Spleen (tissue), 7 donors: Measurements from ENCODE around the gene ZMIZ1.

Source experiments
- POLR2A ChIP-seq, 3 donors: fragments of 450-650 bp; IDR thresholded peaks; one replicate each; pipeline ENCODE4 v1.5.1; 2017; ENCODE audit warnings: antibody characterized with exemption in 3 of 3, mild to moderate bottlenecking in 1 of 3
- POLR2AphosphoS5 ChIP-seq, 3 donors: sonication (generic); formaldehyde crosslinking; IDR thresholded peaks; one replicate each; pipeline ENCODE4 v1.5.1; 2017; ENCODE audit warnings: antibody characterized with exemption in 3 of 3
- TF ChIP-seq, protein P1 (sequence below), 11 experiments: fragments of 200-600 bp in 7 of 11; fragments of 450-650 bp in 4 of 11; sonication (generic) in 4 of 11; IDR thresholded peaks in 8 of 11; conservative IDR thresholded peaks in 3 of 11; 1 replicate in 7 of 11; 2 replicates in 4 of 11; pipeline versions ENCODE4 v1.4.0 to v1.8.0; 2016 to 2021; ENCODE audit warnings: antibody characterized with exemption in 11 of 11, inconsistent platforms in 4 of 11, mild to moderate bottlenecking in 1 of 11
- donor health status: DM: no; HTN: no; CAD: no; lungs with moderate emphysema.
- donor health status: DM: no; HTN: no; CAD: no.
- donor health status: DM: no; HTN: no; CAD: no.

DNA sequence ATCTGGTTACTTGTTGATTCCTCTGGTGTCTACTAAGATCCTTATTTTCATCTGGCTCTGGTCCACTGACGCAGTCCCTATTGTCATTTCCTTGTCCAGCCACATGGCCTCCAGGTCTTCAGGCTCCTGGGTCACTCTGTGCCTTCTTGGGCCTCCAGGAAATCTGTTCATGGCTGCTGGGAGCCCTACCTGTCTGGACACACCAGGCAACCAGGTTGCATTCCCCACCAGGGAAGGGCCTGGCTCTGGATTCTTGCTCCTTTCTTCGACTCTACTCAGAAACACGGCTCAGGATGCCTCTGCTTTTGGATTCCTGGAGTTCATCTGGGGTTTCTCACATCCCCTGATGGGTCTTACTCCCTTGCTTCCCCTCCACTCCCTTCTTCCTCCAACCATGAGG, 270.5 kb downstream of the ZMIZ1 start:
- TF ChIP-seq, protein P1, sequence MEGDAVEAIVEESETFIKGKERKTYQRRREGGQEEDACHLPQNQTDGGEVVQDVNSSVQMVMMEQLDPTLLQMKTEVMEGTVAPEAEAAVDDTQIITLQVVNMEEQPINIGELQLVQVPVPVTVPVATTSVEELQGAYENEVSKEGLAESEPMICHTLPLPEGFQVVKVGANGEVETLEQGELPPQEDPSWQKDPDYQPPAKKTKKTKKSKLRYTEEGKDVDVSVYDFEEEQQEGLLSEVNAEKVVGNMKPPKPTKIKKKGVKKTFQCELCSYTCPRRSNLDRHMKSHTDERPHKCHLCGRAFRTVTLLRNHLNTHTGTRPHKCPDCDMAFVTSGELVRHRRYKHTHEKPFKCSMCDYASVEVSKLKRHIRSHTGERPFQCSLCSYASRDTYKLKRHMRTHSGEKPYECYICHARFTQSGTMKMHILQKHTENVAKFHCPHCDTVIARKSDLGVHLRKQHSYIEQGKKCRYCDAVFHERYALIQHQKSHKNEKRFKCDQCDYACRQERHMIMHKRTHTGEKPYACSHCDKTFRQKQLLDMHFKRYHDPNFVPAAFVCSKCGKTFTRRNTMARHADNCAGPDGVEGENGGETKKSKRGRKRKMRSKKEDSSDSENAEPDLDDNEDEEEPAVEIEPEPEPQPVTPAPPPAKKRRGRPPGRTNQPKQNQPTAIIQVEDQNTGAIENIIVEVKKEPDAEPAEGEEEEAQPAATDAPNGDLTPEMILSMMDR (IDR thresholded peaks at IDR 0.05 in 8 of 11, conservative IDR thresholded peaks at IDR 0.05 in 3 of 11) = no peak
- TF ChIP-seq POLR2A (IDR thresholded peaks at IDR 0.05) (no peak), POLR2AphosphoS5 (IDR thresholded peaks at IDR 0.05) (no peak)
